ENCODE measurements around the gene CLPTM1. TPM values are rescaled to one million over a fixed set of nuclear protein-coding genes. Genes with fewer than 3 reads are reported as not detected.

Gene CLPTM1
- total RNA-seq, 1 experiment from 2014 or later: 82.0 TPM

- no peak for DNase-seq
- H3K79me2 ChIP-seq (ENCODE audit: insufficient read depth, low read length): no peaks in the 10 kb centered on the region
- H2BK15ac ChIP-seq (ENCODE audit: low read depth, low read length): no peak within 1 kb of the TSS
- no peak within 1 kb of the TSS for H2BK5ac ChIP-seq (ENCODE audit: insufficient read length, low read length)
- H3T11ph ChIP-seq (ENCODE audit: low read length): no peak within 1 kb of the TSS
- no peaks in the 10 kb centered on the region for H3K4me1 ChIP-seq (ENCODE audit: insufficient read depth, low read length)
- Mint-ChIP-seq H3K4me1 (no peaks in the 10 kb centered on the region), H3K27ac (peak within 1 kb of the TSS in 2 of 3 experiments; percentile 69 to 76; a peak in 3 of 7 replicates), H3K9me3 (no peaks in the 10 kb centered on the region), H3K4me3 (peak within 1 kb of the TSS in 1 of 2 experiments; percentile 3; a peak in 1 of 5 replicates), H3K27me3 (ENCODE audit: low read depth) (peaks cover 2% of the 10 kb centered on the region; the same call in 1 of the 2 replicates), H3K36me3 (ENCODE audit: insufficient read depth in 1 of 3, low read depth in 3 of 3) (no peaks in the 10 kb centered on the region)
- peaks cover 3% of the 10 kb centered on the region for H3K23me2 ChIP-seq (ENCODE audit: insufficient read length, low read depth, low read length, poor library complexity, severe bottlenecking)
- no peaks in the 10 kb centered on the region for H3K27me3 ChIP-seq (ENCODE audit: insufficient read depth, low read length)
- H3K56ac ChIP-seq (ENCODE audit: insufficient read length, low read depth, low read length): no peak within 1 kb of the TSS
- no peak within 1 kb of the TSS for H4K5ac ChIP-seq (ENCODE audit: insufficient read length, low read depth, low read length)
- no peak within 1 kb of the TSS for H3K14ac ChIP-seq (ENCODE audit: insufficient read depth, low read length)
- H3K23ac ChIP-seq (ENCODE audit: insufficient read length, low read depth, low read length): no peak within 1 kb of the TSS
- H3K9me3 ChIP-seq (ENCODE audit: control insufficient read depth, low read depth, low read length): no peaks in the 10 kb centered on the region
- H2BK20ac ChIP-seq (ENCODE audit: low read depth, low read length, poor library complexity, severe bottlenecking): no peak within 1 kb of the TSS
- no peak within 1 kb of the TSS for H4K8ac ChIP-seq (replicated peaks; ENCODE audit: insufficient read length, low read depth, low read length)
- no peaks in the 10 kb centered on the region for H4K20me1 ChIP-seq (ENCODE audit: control insufficient read depth, insufficient read depth, insufficient read length)
- no peak within 1 kb of the TSS for H2AFZ ChIP-seq (ENCODE audit: low read length)
- no peak within 1 kb of the TSS for H3K9ac ChIP-seq (ENCODE audit: extremely low read depth, insufficient read length, low read length)
- no peak within 1 kb of the TSS for H3K18ac ChIP-seq (ENCODE audit: insufficient read length, low read depth, low read length)
- H2BK120ac ChIP-seq (ENCODE audit: low read depth, low read length, poor library complexity, severe bottlenecking): no peak within 1 kb of the TSS
- no CpG with 5 or more reads among the region's 14 CpGs for WGBS (ENCODE audit: extremely low coverage, insufficient read length, low lambda C conversion rate)
- no peaks in the 10 kb centered on the region for H3K79me1 ChIP-seq (ENCODE audit: insufficient read depth, low read depth, low read length, poor library complexity, severe bottlenecking)
- no peak within 1 kb of the TSS for H3K4me2 ChIP-seq (ENCODE audit: insufficient read depth, insufficient read length, low read length)
- no peak within 1 kb of the TSS for H4K91ac ChIP-seq (ENCODE audit: insufficient read length, low read depth, low read length)
- H2AK5ac ChIP-seq (ENCODE audit: insufficient read length, low read length): no peak within 1 kb of the TSS
- H3K27ac ChIP-seq (ENCODE audit: insufficient read length, low read depth, low read length): no peak within 1 kb of the TSS
- no peak within 1 kb of the TSS for H2BK12ac ChIP-seq (ENCODE audit: insufficient read length, low read depth, low read length)
- no peak for TF ChIP-seq CTCF (conservative IDR thresholded peaks at IDR 0.05)
- no peak within 1 kb of the TSS for H3K4ac ChIP-seq (ENCODE audit: low read depth, low read length)
These were observed 13.1 kb upstream of the CLPTM1 start, which contains the start of gene APOC4 for GRCh38 chr19:44942067-44942571. Gene APOC4 (plus strand): TSS chr19:44942237. CDS start chr19:44942278, 41 bp downstream.
